Kasumi-1 (cell line): ENCODE measurements around the gene SARS1.
A peak's percentile ranks its signal among the peaks of the same experiment; 100 is the strongest.

Experiments
- DNase-seq, 2 experiments: peaks; one replicate each; lab custom pipeline; 2025; lab: John Stamatoyannopoulos, UW

SARS1 gene

GRCh38 chr1:109262231-109263055 is 48.7 kb downstream of the SARS1 start:
- DNase-seq: no peak

- DNase-seq: no peak
These were observed 49.5 kb downstream of the SARS1 start for GRCh38 chr1:109263234-109263596.

GRCh38 chr1:109263597-109264378 is 50.1 kb downstream of the SARS1 start:
- DNase-seq: peak; percentile 40 to 49

- no peak for DNase-seq
These were observed 50.6 kb downstream of the SARS1 start for GRCh38 chr1:109264379-109264755.

GRCh38 chr1:109265016-109265415 is 51.3 kb downstream of the SARS1 start:
- DNase-seq: no peak

- DNase-seq: no peak
These were observed 52.1 kb downstream of the SARS1 start for GRCh38 chr1:109265741-109266330.

- no peak for DNase-seq
These were observed 53.2 kb downstream of the SARS1 start for GRCh38 chr1:109266965-109267364.

- DNase-seq: no peak
These were observed 54.1 kb downstream of the SARS1 start for GRCh38 chr1:109267743-109268300.

- DNase-seq: no peak
These were observed 54.9 kb downstream of the SARS1 start for GRCh38 chr1:109268431-109269211.

- no peak for DNase-seq
These were observed 55.7 kb downstream of the SARS1 start for GRCh38 chr1:109269212-109269980.

- DNase-seq: no peak
These were observed 56.4 kb downstream of the SARS1 start for GRCh38 chr1:109269981-109270622.

GRCh38 chr1:109270623-109271317 is 57.1 kb downstream of the SARS1 start:
- no peak for DNase-seq

GRCh38 chr1:109271458-109271857 is 57.7 kb downstream of the SARS1 start:
- no peak for DNase-seq

- no peak for DNase-seq
These were observed 58.5 kb downstream of the SARS1 start for GRCh38 chr1:109272021-109272799.

GRCh38 chr1:109272831-109273547 is 59.3 kb downstream of the SARS1 start:
- DNase-seq: no peak

- DNase-seq: no peak
These were observed 60.0 kb downstream of the SARS1 start for GRCh38 chr1:109273570-109274288.

- no peak for DNase-seq
These were observed 61.1 kb downstream of the SARS1 start for GRCh38 chr1:109274533-109275476.
